NB4 (cell line): Measurements from ENCODE around the gene PRPH.

Experiments used
- DNase-seq: peaks from one replicate; pipeline ENCODE4 v3.0.0; 2010; ENCODE audit warnings: low read depth
- H3K4me3 ChIP-seq: one replicate; pipeline ENCODE4 v1.5.1; 2011; ENCODE audit warnings: mild to moderate bottlenecking, low read depth, low read length, moderate library complexity
- MAX ChIP-seq: IDR thresholded peaks from 2 replicates; pipeline ENCODE4 v1.6.1; 2011; ENCODE audit warnings: low read depth, low read length
- MYC ChIP-seq: IDR thresholded peaks from 2 replicates; pipeline ENCODE4 v1.6.1; 2011; ENCODE audit warnings: low read depth, low read length
- POLR2A ChIP-seq: IDR thresholded peaks from 2 replicates; pipeline ENCODE4 v1.6.1; 2011; ENCODE audit warnings: mild to moderate bottlenecking; ENCODE audit not compliant: insufficient read length; ENCODE audit errors: extremely low read depth
- TF ChIP-seq, protein P1 (sequence below): IDR thresholded peaks from one replicate; pipeline ENCODE4 v1.5.1; 2012; ENCODE audit warnings: low read depth, low read length

PRPH gene

GRCh38 chr12:49296836-49297694, 2.1 kb downstream of the PRPH start:
- peak; percentile 81 for DNase-seq
- TF ChIP-seq MAX (no peak), MYC (no peak), POLR2A (no peak)
- TF ChIP-seq, protein P1, sequence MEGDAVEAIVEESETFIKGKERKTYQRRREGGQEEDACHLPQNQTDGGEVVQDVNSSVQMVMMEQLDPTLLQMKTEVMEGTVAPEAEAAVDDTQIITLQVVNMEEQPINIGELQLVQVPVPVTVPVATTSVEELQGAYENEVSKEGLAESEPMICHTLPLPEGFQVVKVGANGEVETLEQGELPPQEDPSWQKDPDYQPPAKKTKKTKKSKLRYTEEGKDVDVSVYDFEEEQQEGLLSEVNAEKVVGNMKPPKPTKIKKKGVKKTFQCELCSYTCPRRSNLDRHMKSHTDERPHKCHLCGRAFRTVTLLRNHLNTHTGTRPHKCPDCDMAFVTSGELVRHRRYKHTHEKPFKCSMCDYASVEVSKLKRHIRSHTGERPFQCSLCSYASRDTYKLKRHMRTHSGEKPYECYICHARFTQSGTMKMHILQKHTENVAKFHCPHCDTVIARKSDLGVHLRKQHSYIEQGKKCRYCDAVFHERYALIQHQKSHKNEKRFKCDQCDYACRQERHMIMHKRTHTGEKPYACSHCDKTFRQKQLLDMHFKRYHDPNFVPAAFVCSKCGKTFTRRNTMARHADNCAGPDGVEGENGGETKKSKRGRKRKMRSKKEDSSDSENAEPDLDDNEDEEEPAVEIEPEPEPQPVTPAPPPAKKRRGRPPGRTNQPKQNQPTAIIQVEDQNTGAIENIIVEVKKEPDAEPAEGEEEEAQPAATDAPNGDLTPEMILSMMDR: no peak
- H3K4me3 ChIP-seq: no peak overlapping the region

DNA sequence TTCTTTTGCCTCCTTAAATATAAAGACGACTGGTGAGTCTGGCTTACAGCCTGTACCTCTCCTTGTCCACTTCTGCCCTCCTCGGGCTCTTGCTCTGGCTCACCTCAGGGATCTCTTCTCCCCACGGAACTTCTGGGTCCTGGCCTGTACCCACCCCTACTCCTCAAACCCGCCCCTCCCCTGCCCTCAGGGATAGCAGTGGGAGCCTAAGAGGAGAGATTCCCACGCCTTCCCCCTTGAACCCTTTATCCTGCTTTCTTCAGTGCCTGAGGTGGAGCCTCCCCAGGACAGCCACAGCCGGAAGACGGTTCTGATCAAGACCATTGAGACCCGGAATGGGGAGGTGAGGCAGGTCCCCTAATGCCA, 2.7 kb downstream of the PRPH start:
- TF ChIP-seq MYC (no peak), POLR2A (no peak), MAX (no peak)
- TF ChIP-seq, protein P1: no peak
- H3K4me3 ChIP-seq: no peak overlapping the region
- DNase-seq: no peak

DNA sequence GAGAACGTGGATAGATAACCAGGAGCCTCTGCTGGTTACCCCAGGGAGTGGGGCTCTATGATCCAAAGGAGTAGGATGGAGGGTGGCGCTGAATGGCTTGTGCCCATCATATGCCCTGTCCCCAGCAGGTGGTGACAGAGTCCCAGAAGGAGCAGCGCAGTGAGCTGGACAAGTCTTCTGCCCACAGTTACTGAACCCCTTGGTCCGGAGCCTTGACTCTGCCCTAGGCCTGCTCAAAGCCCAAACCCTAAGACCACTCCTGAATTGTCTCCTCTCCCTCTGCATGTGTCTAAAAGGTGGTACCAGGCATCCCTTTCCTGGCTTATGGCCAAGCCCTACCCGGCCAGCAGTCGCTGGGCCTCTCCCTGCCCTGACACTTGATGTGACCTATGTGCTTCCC, 3.2 kb downstream of the PRPH start:
- TF ChIP-seq MYC (no peak), POLR2A (no peak), MAX (no peak)
- TF ChIP-seq, protein P1: peak; percentile 12
- no peak overlapping the region for H3K4me3 ChIP-seq
- DNase-seq: peak; percentile 44

- TF ChIP-seq MAX (no peak), MYC (no peak), POLR2A (no peak)
- TF ChIP-seq, protein P1: no peak
Measured at GRCh38 chr12:49301760-49302159, 6.8 kb downstream of the PRPH start.

DNA sequence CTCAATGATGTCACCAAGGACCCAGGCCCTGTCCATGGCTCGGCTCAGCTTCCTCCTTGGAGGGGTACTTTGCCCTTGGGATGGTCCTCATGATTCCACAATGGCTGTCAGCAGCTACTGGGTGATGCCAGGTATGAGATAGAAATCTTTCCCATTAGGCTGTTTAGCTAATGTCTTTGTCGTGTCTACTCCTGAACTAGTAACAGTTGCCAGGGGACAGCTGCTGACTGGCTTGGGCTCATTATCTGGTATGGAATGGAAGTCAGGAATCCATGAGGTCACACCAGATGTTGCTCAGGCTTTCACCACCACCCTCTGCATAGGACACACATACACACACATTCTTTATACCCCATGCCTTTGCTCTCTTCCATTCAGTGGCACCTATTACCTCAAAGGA, 9.2 kb downstream of the PRPH start:
- DNase-seq: no peak
- TF ChIP-seq, protein P1: no peak
- TF ChIP-seq POLR2A: no peak
- no peak for TF ChIP-seq MYC
- TF ChIP-seq MAX: no peak
- H3K4me3 ChIP-seq: no peak overlapping the region

More at GRCh38 chr12:49301760-49302159, 6.8 kb downstream of the PRPH start:
- H3K4me3 ChIP-seq: no peak overlapping the region
- no peak for DNase-seq
